Glutamatergic neuron (in vitro differentiated cells): Measurements from ENCODE around the gene CCL5. TPM values are rescaled to one million over a fixed set of nuclear protein-coding genes. Genes with fewer than 3 reads are reported as not detected.

Source experiments
- DNase-seq: peaks from one replicate; pipeline ENCODE4 v3.0.0; 2022
- H3K27ac Mint-ChIP-seq: one replicate; pipeline ENCODE4 v1.8.0; 2020; ENCODE audit warnings: mild to moderate bottlenecking, mixed read lengths, inconsistent platforms; ENCODE audit not compliant: unreplicated experiment
- H3K27me3 Mint-ChIP-seq: one replicate; pipeline ENCODE4 v1.8.0; 2020; ENCODE audit warnings: mild to moderate bottlenecking, moderate library complexity, mixed read lengths, inconsistent platforms; ENCODE audit not compliant: unreplicated experiment
- H3K36me3 Mint-ChIP-seq: one replicate; pipeline ENCODE4 v1.8.0; 2020; ENCODE audit warnings: mild to moderate bottlenecking, mixed read lengths, inconsistent platforms; ENCODE audit not compliant: unreplicated experiment
- H3K4me1 Mint-ChIP-seq: one replicate; pipeline ENCODE4 v1.8.0; 2020; ENCODE audit warnings: mild to moderate bottlenecking, low read depth, mixed read lengths, inconsistent platforms; ENCODE audit not compliant: unreplicated experiment
- H3K4me3 Mint-ChIP-seq: one replicate; pipeline ENCODE4 v1.8.0; 2020; ENCODE audit warnings: mild to moderate bottlenecking, mixed read lengths, inconsistent platforms; ENCODE audit not compliant: unreplicated experiment
- H3K9me3 Mint-ChIP-seq: one replicate; pipeline ENCODE4 v1.8.0; 2020; ENCODE audit warnings: mild to moderate bottlenecking, moderate library complexity, mixed read lengths, inconsistent platforms; ENCODE audit not compliant: unreplicated experiment
- CTCF ChIP-seq: fragments of 200-600 bp; sonication (generic); IDR thresholded peaks from one replicate; pipeline ENCODE4 v1.5.0; 2021; ENCODE audit not compliant: partially characterized antibody, unreplicated experiment
- total RNA-seq: library from RNA; stranded (reverse); fragmentation: NEBNext Ultra II Directional; extraction: Animal tissue kit (Norgen Biotek cat#: 25700); gene quantifications from one replicate; pipeline ENCODE4 v1.2.1, GENCODE V29; 2021; ENCODE audit not compliant: unreplicated experiment

The CCL5 gene
- total RNA-seq, 1 donor from 2014 or later: not detected

- DNase-seq: no peak
These were observed 12.2 kb upstream of the CCL5 start for GRCh38 chr17:35892091-35893035.

GRCh38 chr17:35891269-35891668 lies 11.1 kb upstream of the CCL5 start:
- Mint-ChIP-seq H3K4me1 (peaks cover 4% of the 10 kb centered on the region), H3K4me3 (no peak overlapping the region), H3K27me3 (peaks cover 3% of the 10 kb centered on the region), H3K9me3 (no peaks in the 10 kb centered on the region), H3K27ac (no peak overlapping the region), H3K36me3 (no peaks in the 10 kb centered on the region)
- no peak for DNase-seq
- TF ChIP-seq CTCF: no peak

More at GRCh38 chr17:35892091-35893035, 12.2 kb upstream of the CCL5 start:
- H3K27ac Mint-ChIP-seq: no peak overlapping the region
- H3K36me3 Mint-ChIP-seq: no peaks in the 10 kb centered on the region
- H3K9me3 Mint-ChIP-seq: no peaks in the 10 kb centered on the region
- no peak for TF ChIP-seq CTCF
- peaks cover 4% of the 10 kb centered on the region for H3K4me1 Mint-ChIP-seq
- no peaks in the 10 kb centered on the region for H3K27me3 Mint-ChIP-seq
- no peak overlapping the region for H3K4me3 Mint-ChIP-seq

GRCh38 chr17:35890774-35891155 lies 10.6 kb upstream of the CCL5 start:
- H3K27ac Mint-ChIP-seq: no peak overlapping the region

GRCh38 chr17:35889818-35890773 lies 9.9 kb upstream of the CCL5 start:
- no peak overlapping the region for H3K27ac Mint-ChIP-seq
- H3K4me1 Mint-ChIP-seq: peaks cover 4% of the 10 kb centered on the region
- no peak overlapping the region for H3K4me3 Mint-ChIP-seq
- no peak for DNase-seq
- TF ChIP-seq CTCF: no peak
- H3K27me3 Mint-ChIP-seq: peaks cover 3% of the 10 kb centered on the region
- no peaks in the 10 kb centered on the region for H3K36me3 Mint-ChIP-seq
- no peaks in the 10 kb centered on the region for H3K9me3 Mint-ChIP-seq

More at GRCh38 chr17:35890774-35891155, 10.6 kb upstream of the CCL5 start:
- Mint-ChIP-seq H3K36me3 (no peaks in the 10 kb centered on the region), H3K27me3 (peaks cover 3% of the 10 kb centered on the region), H3K9me3 (no peaks in the 10 kb centered on the region), H3K4me1 (peaks cover 4% of the 10 kb centered on the region), H3K4me3 (no peak overlapping the region)
- DNase-seq: no peak
- TF ChIP-seq CTCF: no peak
